Lung (tissue), 12 donors: Measurements from ENCODE around the gene KRTAP2-1. TPM values are rescaled to one million over a fixed set of nuclear protein-coding genes. Genes with fewer than 3 reads are reported as not detected.
"Not testable (repeated sequence)": the region's sequence is repeated elsewhere in the genome, so short reads cannot be mapped to it uniquely, and the experiment has no call there.

Experiments
- ATAC-seq: fragments of 200-7000 bp; cut with Tn5 transposase; one replicate; pipeline ENCODE4 v1.9.1; 2020; ENCODE audit warnings: moderate number of reproducible peaks; ENCODE audit not compliant: insufficient read depth, low FRiP score
- DNase-seq, 3 donors: peaks; one replicate each; pipeline ENCODE4 v3.0.0-alpha.2; 2013 to 2017
- H3K27ac ChIP-seq, 2 donors: one replicate each; pipeline ENCODE4 v1.5.1; 2013; ENCODE audit warnings: mild to moderate bottlenecking in 2 of 2, moderate library complexity in 2 of 2, control low read depth in 1 of 2, inconsistent platforms in 1 of 2, low read depth in 1 of 2, low read length in 1 of 2
- H3K27me3 ChIP-seq, 3 donors: one replicate each; pipeline ENCODE4 v1.5.1; 2013; ENCODE audit warnings: low read length in 2 of 3; ENCODE audit not compliant: control insufficient read depth in 3 of 3, insufficient read depth in 3 of 3
- H3K36me3 ChIP-seq, 4 donors: one replicate each; pipeline ENCODE4 v1.5.1; 2013; ENCODE audit warnings: low read length in 4 of 4, mild to moderate bottlenecking in 1 of 4, moderate library complexity in 1 of 4; ENCODE audit not compliant: control insufficient read depth in 4 of 4, insufficient read depth in 4 of 4
- H3K4me1 ChIP-seq, 5 donors: one replicate each; pipeline ENCODE4 v1.5.1; 2013; ENCODE audit warnings: low read length in 5 of 5, mild to moderate bottlenecking in 2 of 5, moderate library complexity in 1 of 5; ENCODE audit not compliant: control insufficient read depth in 5 of 5, insufficient read depth in 5 of 5
- H3K4me3 ChIP-seq: one replicate; pipeline ENCODE4 v1.5.1; 2013; ENCODE audit warnings: mild to moderate bottlenecking, control low read depth, moderate library complexity
- H3K9ac ChIP-seq, 2 donors: one replicate each; pipeline ENCODE4 v1.5.1; 2013; ENCODE audit warnings: low read length in 2 of 2, control low read depth in 1 of 2; ENCODE audit not compliant: insufficient read depth in 1 of 2
- H3K9me3 ChIP-seq, 4 donors: one replicate each; pipeline ENCODE4 v1.5.1; 2013; ENCODE audit warnings: low read length in 3 of 4, mild to moderate bottlenecking in 1 of 4, moderate library complexity in 1 of 4; ENCODE audit not compliant: control insufficient read depth in 4 of 4, insufficient read depth in 3 of 4
- CTCF ChIP-seq: IDR thresholded peaks from 2 replicates; pipeline ENCODE4 v1.5.1; 2012; ENCODE audit warnings: mild to moderate bottlenecking; ENCODE audit errors: control extremely low read depth, extremely low read depth
- WGBS, 2 donors: extraction: QIAGEN DNeasy Blood & Tissue Kit; methylation state at CpG; one replicate each; pipeline ENCODE4 v1.1.7; 2013; 5-methylcytosine and 5-hydroxymethylcytosine counted together
- polyA plus RNA-seq, 2 donors: library from polyadenylated mRNA; stranded (reverse); fragments of 200-250 nt; gene quantifications; one replicate each; pipeline ENCODE4 v1.2.1, GENCODE V29; 2013
- total RNA-seq, 2 donors: library from RNA; depleted of rRNA in 1 of 2; stranded (reverse); fragments of >200 nt in 1 of 2; gene quantifications; one replicate each; pipeline ENCODE4 v1.2.1, GENCODE V29; 2014 to 2021
- donor health status: control.
- donor health status: control.
- donor health status: Bipolar disorder and iron deficiency.
- donor health status: healthy.
- donor health status: DM: yes; HTN: yes; CAD: no.

The KRTAP2-1 gene
- total and polyA plus RNA-seq, 4 donors, result not detected

- TF ChIP-seq CTCF, result no peak
- no peak for ATAC-seq
- H3K36me3 ChIP-seq, result no peaks in the 10 kb centered on the region
- no peak overlapping the region for H3K9ac ChIP-seq
- peaks cover 0 to 8% (median 5%) of the 10 kb centered on the region in 3 donors for H3K27me3 ChIP-seq
- WGBS, 2 donors, result 75 to 94% methylated on average over 1 of the region's 1 CpG
- no peak overlapping the region for H3K4me3 ChIP-seq
- no peaks in the 10 kb centered on the region for H3K9me3 ChIP-seq
- DNase-seq, result no peak
- no peaks in the 10 kb centered on the region for H3K4me1 ChIP-seq
- H3K27ac ChIP-seq, result no peak overlapping the region
Observed at GRCh38 chr17:41061964-41062363, 14.8 kb upstream of the KRTAP2-1 start.

GRCh38 chr17:41060052-41060604 is 13.0 kb upstream of the KRTAP2-1 start, which contains the start of gene KRTAP2-3:
KRTAP2-3 (minus strand) TSS chr17:41060114; CDS start chr17:41060050, 64 bp downstream.
- Histone ChIP-seq H3K27me3 (peaks cover 0 to 8% (median 5%) of the 10 kb centered on the region in 3 donors), H3K27ac (no peak within 1 kb of the TSS), H3K9ac (no peak within 1 kb of the TSS), H3K4me3 (no peak within 1 kb of the TSS), H3K36me3 (no peaks in the 10 kb centered on the region), H3K9me3 (no peaks in the 10 kb centered on the region), H3K4me1 (no peaks in the 10 kb centered on the region)
- no peak for DNase-seq
- no peak for ATAC-seq
- TF ChIP-seq CTCF, result no peak
- WGBS, 2 donors, result 60 to 71% methylated on average over 6 of the region's 6 CpGs

- not testable (repeated sequence) for ATAC-seq, H3K27ac ChIP-seq, DNase-seq, H3K9ac ChIP-seq, H3K9me3 ChIP-seq, H3K4me3 ChIP-seq, H3K4me1 ChIP-seq, H3K36me3 ChIP-seq, H3K27me3 ChIP-seq
- 26 to 47% methylated on average over 9 to 13 of the region's 31 CpGs for WGBS, 2 donors
Observed at GRCh38 chr17:41059276-41060051, 12.3 kb upstream of the KRTAP2-1 start.

GRCh38 chr17:41058741-41059140 is 11.6 kb upstream of the KRTAP2-1 start:
- Histone ChIP-seq H3K9ac (no peak overlapping the region), H3K27me3 (peaks cover 0 to 8% (median 5%) of the 10 kb centered on the region in 3 donors), H3K4me1 (no peaks in the 10 kb centered on the region), H3K27ac (no peak overlapping the region), H3K36me3 (no peaks in the 10 kb centered on the region), H3K4me3 (no peak overlapping the region), H3K9me3 (no peaks in the 10 kb centered on the region)
- WGBS, 2 donors, result 89 to 97% methylated on average over 5 of the region's 5 CpGs
- ATAC-seq, result no peak
- no peak for TF ChIP-seq CTCF
- no peak for DNase-seq
